ENCODE results near the gene DCAF15.

- TF ChIP-seq CTCF (IDR thresholded peaks at IDR 0.05) (no peak), POLR2A (IDR thresholded peaks at IDR 0.05) (no peak)
Measured at GRCh38 chr19:13932149-13932637, 20.1 kb upstream of the DCAF15 start.

Measured in uterus (tissue), 2 donors.